H9 (cell line): Measurements from ENCODE around the gene FARP2. TPM values are rescaled to one million over a fixed set of nuclear protein-coding genes. Genes with fewer than 3 reads are reported as not detected.

Experiments used
- DNase-seq: peaks from one replicate; pipeline ENCODE4 v3.0.0-alpha.2; 2017
- H2AFZ ChIP-seq: one replicate; pipeline ENCODE4 v1.6.1; 2013; ENCODE audit warnings: mild to moderate bottlenecking, low read length, control low read depth, moderate library complexity
- H2AK5ac ChIP-seq: 2 replicates; pipeline ENCODE4 v1.6.1; 2013; ENCODE audit warnings: low read length, control low read depth, mixed read lengths; ENCODE audit not compliant: insufficient read length
- H2BK120ac ChIP-seq: one replicate; pipeline ENCODE4 v1.6.1; 2013; ENCODE audit warnings: low read depth, mild to moderate bottlenecking, low read length, control low read depth, inconsistent platforms; ENCODE audit not compliant: poor library complexity, severe bottlenecking
- H2BK12ac ChIP-seq: 2 replicates; pipeline ENCODE4 v1.6.1; 2013; ENCODE audit warnings: low read length, control low read depth, mixed read lengths, low read depth; ENCODE audit not compliant: insufficient read length
- H2BK15ac ChIP-seq: 2 replicates; pipeline ENCODE4 v1.6.1; 2013; ENCODE audit warnings: low read depth, low read length, control low read depth
- H2BK20ac ChIP-seq: one replicate; pipeline ENCODE4 v1.6.1; 2013; ENCODE audit warnings: low read depth, mild to moderate bottlenecking, low read length, control low read depth, inconsistent platforms; ENCODE audit not compliant: poor library complexity, severe bottlenecking
- H2BK5ac ChIP-seq: 2 replicates; pipeline ENCODE4 v1.6.1; 2013; ENCODE audit warnings: low read length, control low read depth, mixed read lengths; ENCODE audit not compliant: insufficient read length
- H3K14ac ChIP-seq: 2 replicates; pipeline ENCODE4 v1.6.1; 2013; ENCODE audit warnings: low read length, control low read depth; ENCODE audit not compliant: insufficient read depth
- H3K18ac ChIP-seq: 2 replicates; pipeline ENCODE4 v1.6.1; 2013; ENCODE audit warnings: low read depth, mild to moderate bottlenecking, mixed read lengths, low read length, control low read depth; ENCODE audit not compliant: insufficient read length
- H3K23ac ChIP-seq: 2 replicates; pipeline ENCODE4 v1.6.1; 2013; ENCODE audit warnings: low read length, control low read depth, mixed read lengths, low read depth; ENCODE audit not compliant: insufficient read length
- H3K23me2 ChIP-seq: 2 replicates; pipeline ENCODE4 v1.6.1; 2013; ENCODE audit warnings: low read depth, mild to moderate bottlenecking, mixed read lengths, low read length, control low read depth; ENCODE audit not compliant: insufficient read length, poor library complexity, severe bottlenecking
- H3K27ac ChIP-seq: 2 replicates; pipeline ENCODE4 v1.5.1; 2013; ENCODE audit warnings: low read length, control low read depth, mixed read lengths, low read depth; ENCODE audit not compliant: insufficient read length
- H3K27me3 ChIP-seq: 2 replicates; pipeline ENCODE4 v1.6.1; 2013; ENCODE audit warnings: low read length, control low read depth, inconsistent platforms; ENCODE audit not compliant: insufficient read depth
- H3K4ac ChIP-seq: 2 replicates; pipeline ENCODE4 v1.6.1; 2013; ENCODE audit warnings: low read depth, mild to moderate bottlenecking, control low read depth, inconsistent platforms, low read length, moderate library complexity
- H3K4me1 ChIP-seq: 2 replicates; pipeline ENCODE4 v1.6.1; 2013; ENCODE audit warnings: low read length, control low read depth, inconsistent platforms; ENCODE audit not compliant: insufficient read depth
- H3K4me2 ChIP-seq: 2 replicates; pipeline ENCODE4 v1.6.1; 2013; ENCODE audit warnings: low read length, control low read depth, mixed read lengths; ENCODE audit not compliant: insufficient read length, insufficient read depth
- H3K56ac ChIP-seq: 2 replicates; pipeline ENCODE4 v1.6.1; 2013; ENCODE audit warnings: low read depth, mild to moderate bottlenecking, mixed read lengths, low read length, control low read depth; ENCODE audit not compliant: insufficient read length
- H3K79me1 ChIP-seq: 2 replicates; pipeline ENCODE4 v1.6.1; 2013; ENCODE audit warnings: low read depth, mild to moderate bottlenecking, moderate library complexity, low read length, control low read depth, inconsistent platforms; ENCODE audit not compliant: insufficient read depth, poor library complexity, severe bottlenecking
- H3K79me2 ChIP-seq: 2 replicates; pipeline ENCODE4 v1.6.1; 2013; ENCODE audit warnings: low read length, control low read depth, inconsistent platforms; ENCODE audit not compliant: insufficient read depth
- H3K9ac ChIP-seq: 2 replicates; pipeline ENCODE4 v1.6.1; 2013; ENCODE audit warnings: low read length, control low read depth, mixed read lengths; ENCODE audit not compliant: insufficient read length; ENCODE audit errors: extremely low read depth
- H3K9me3 ChIP-seq: one replicate; pipeline ENCODE4 v1.6.1; 2013; ENCODE audit warnings: low read depth, low read length, inconsistent platforms; ENCODE audit not compliant: control insufficient read depth
- H3T11ph ChIP-seq: one replicate; pipeline ENCODE4 v1.6.1; 2013; ENCODE audit warnings: mild to moderate bottlenecking, low read length, control low read depth, inconsistent platforms
- H4K20me1 ChIP-seq: one replicate; pipeline ENCODE4 v1.6.1; 2013; ENCODE audit not compliant: control insufficient read depth, insufficient read length, insufficient read depth
- H4K5ac ChIP-seq: 2 replicates; pipeline ENCODE4 v1.6.1; 2013; ENCODE audit warnings: low read depth, mild to moderate bottlenecking, mixed read lengths, low read length, control low read depth; ENCODE audit not compliant: insufficient read length
- H4K8ac ChIP-seq: replicated peaks from 2 replicates; pipeline ENCODE4 v1.6.1; 2013; ENCODE audit warnings: low read length, control low read depth, mixed read lengths, low read depth; ENCODE audit not compliant: insufficient read length
- H4K91ac ChIP-seq: 2 replicates; pipeline ENCODE4 v1.6.1; 2013; ENCODE audit warnings: low read depth, mild to moderate bottlenecking, moderate library complexity, mixed read lengths, low read length, control low read depth; ENCODE audit not compliant: insufficient read length
- H3K27ac Mint-ChIP-seq, 3 experiments: 2 replicates in 2 of 3; 3 replicates in 1 of 3; pipeline ENCODE4 v1.8.0; 2020 to 2021; ENCODE audit warnings: mixed read lengths in 3 of 3, mild to moderate bottlenecking in 1 of 3, moderate library complexity in 1 of 3
- H3K27me3 Mint-ChIP-seq: 2 replicates; pipeline ENCODE4 v1.8.0; 2021; ENCODE audit warnings: low read depth, mild to moderate bottlenecking, moderate library complexity, mixed read lengths
- H3K36me3 Mint-ChIP-seq, 3 experiments: 2 replicates in 2 of 3; 3 replicates in 1 of 3; pipeline ENCODE4 v1.8.0; 2020 to 2021; ENCODE audit warnings: low read depth in 3 of 3, mixed read lengths in 3 of 3; ENCODE audit not compliant: insufficient read depth in 1 of 3
- H3K4me1 Mint-ChIP-seq, 2 experiments: 2 replicates each; pipeline ENCODE4 v1.8.0; 2020; ENCODE audit warnings: mixed read lengths in 2 of 2
- H3K4me3 Mint-ChIP-seq, 2 experiments: 2 replicates in 1 of 2; 3 replicates in 1 of 2; pipeline ENCODE4 v1.8.0; 2020 to 2021; ENCODE audit warnings: mild to moderate bottlenecking in 2 of 2, mixed read lengths in 2 of 2, moderate library complexity in 1 of 2
- H3K9me3 Mint-ChIP-seq, 2 experiments: 2 replicates in 1 of 2; 3 replicates in 1 of 2; pipeline ENCODE4 v1.8.0; 2020; ENCODE audit warnings: mild to moderate bottlenecking in 2 of 2, mixed read lengths in 2 of 2, moderate library complexity in 1 of 2
- WGBS: extraction: QIAGEN DNeasy Blood & Tissue Kit; methylation state at CpG from one replicate; pipeline ENCODE4 v1.1.7; 2013; ENCODE audit warnings: missing lambda C conversion rate, low lambda C conversion rate, mixed read lengths; ENCODE audit not compliant: insufficient read length; ENCODE audit errors: extremely low coverage; 5-methylcytosine and 5-hydroxymethylcytosine counted together
- microRNA-seq: library from miRNA; unstranded; fragments of <30 nt; microRNA quantifications from one replicate; pipeline ENCODE4, GENCODE V29; 2020; ENCODE audit warnings: borderline microRNAs expressed
- total RNA-seq: library from RNA; stranded (reverse); gene quantifications from 2 replicates; pipeline ENCODE4 v1.2.1, GENCODE V29; 2021
- TF ChIP-seq, protein P1 (sequence below): fragments of 200-600 bp; sonication (generic); conservative IDR thresholded peaks from 3 replicates; pipeline ENCODE4 v1.8.0; 2021; ENCODE audit warnings: antibody characterized with exemption, mild to moderate bottlenecking

Gene FARP2
- total RNA-seq, 1 experiment from 2014 or later = 33.9 TPM

DNA sequence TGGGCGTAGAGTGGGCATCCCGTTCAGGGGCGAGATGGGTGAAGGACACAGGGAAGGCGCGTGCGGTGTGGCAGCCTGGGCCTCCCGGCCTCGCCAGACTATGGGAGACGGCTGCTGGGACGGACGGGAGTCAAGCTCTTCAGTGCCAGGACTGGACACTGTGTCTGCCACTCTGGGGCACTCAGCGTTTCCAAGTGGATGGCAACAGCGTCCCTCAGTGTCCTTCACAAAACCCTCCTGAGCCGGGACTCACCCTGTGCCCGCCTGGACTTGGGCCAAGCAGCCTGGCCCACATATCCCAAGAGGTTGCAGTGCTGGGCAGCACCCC, 186.2 kb downstream of the FARP2 start:
- no peak overlapping the region for H2AK5ac ChIP-seq
- Mint-ChIP-seq H3K9me3 (peaks cover 2% of the 10 kb centered on the region in 2 experiments; a peak in 1 of 5 replicates), H3K4me3 (peak overlapping the region; percentile 26 to 58; a peak in 3 of 5 replicates), H3K4me1 (peaks cover 3 to 11% of the 10 kb centered on the region in 2 experiments; a peak in 3 of 4 replicates), H3K27me3 (peaks cover 50% of the 10 kb centered on the region), H3K36me3 (no peaks in the 10 kb centered on the region), H3K27ac (no peak overlapping the region; a peak in 1 of 7 replicates)
- H3K56ac ChIP-seq = no peak overlapping the region
- H2BK15ac ChIP-seq = no peak overlapping the region
- H3K9me3 ChIP-seq = no peaks in the 10 kb centered on the region
- H3K23ac ChIP-seq = no peak overlapping the region
- no peak overlapping the region for H3K9ac ChIP-seq
- no peak overlapping the region for H4K91ac ChIP-seq
- no peaks in the 10 kb centered on the region for H4K20me1 ChIP-seq
- no peak overlapping the region for H2BK120ac ChIP-seq
- no peak overlapping the region for H2AFZ ChIP-seq
- H4K8ac ChIP-seq = no peak overlapping the region
- no peak overlapping the region for H2BK20ac ChIP-seq
- H3K79me2 ChIP-seq = no peaks in the 10 kb centered on the region
- TF ChIP-seq, protein P1, sequence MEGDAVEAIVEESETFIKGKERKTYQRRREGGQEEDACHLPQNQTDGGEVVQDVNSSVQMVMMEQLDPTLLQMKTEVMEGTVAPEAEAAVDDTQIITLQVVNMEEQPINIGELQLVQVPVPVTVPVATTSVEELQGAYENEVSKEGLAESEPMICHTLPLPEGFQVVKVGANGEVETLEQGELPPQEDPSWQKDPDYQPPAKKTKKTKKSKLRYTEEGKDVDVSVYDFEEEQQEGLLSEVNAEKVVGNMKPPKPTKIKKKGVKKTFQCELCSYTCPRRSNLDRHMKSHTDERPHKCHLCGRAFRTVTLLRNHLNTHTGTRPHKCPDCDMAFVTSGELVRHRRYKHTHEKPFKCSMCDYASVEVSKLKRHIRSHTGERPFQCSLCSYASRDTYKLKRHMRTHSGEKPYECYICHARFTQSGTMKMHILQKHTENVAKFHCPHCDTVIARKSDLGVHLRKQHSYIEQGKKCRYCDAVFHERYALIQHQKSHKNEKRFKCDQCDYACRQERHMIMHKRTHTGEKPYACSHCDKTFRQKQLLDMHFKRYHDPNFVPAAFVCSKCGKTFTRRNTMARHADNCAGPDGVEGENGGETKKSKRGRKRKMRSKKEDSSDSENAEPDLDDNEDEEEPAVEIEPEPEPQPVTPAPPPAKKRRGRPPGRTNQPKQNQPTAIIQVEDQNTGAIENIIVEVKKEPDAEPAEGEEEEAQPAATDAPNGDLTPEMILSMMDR = no peak
- H3K4ac ChIP-seq = no peak overlapping the region
- H3K4me2 ChIP-seq = peak overlapping the region; percentile 49
- no peak overlapping the region for H4K5ac ChIP-seq
- H3K23me2 ChIP-seq = peaks cover 11% of the 10 kb centered on the region
- H3K4me1 ChIP-seq = no peaks in the 10 kb centered on the region
- H2BK12ac ChIP-seq = no peak overlapping the region
- no CpG with 5 or more reads among the region's 15 CpGs for WGBS
- H3K27ac ChIP-seq = no peak overlapping the region
- no peak overlapping the region for H3K18ac ChIP-seq
- peaks cover 16% of the 10 kb centered on the region; the same call in 1 of the 2 replicates for H3K27me3 ChIP-seq
- no peak for DNase-seq
- H3T11ph ChIP-seq = no peak overlapping the region
- H3K14ac ChIP-seq = no peak overlapping the region; the same call in 1 of the 2 replicates
- H3K79me1 ChIP-seq = no peaks in the 10 kb centered on the region
- H2BK5ac ChIP-seq = no peak overlapping the region

Small RNA genes lying within 50 kb of the gene (microRNA-seq; reads per million reads assigned to microRNA genes)
- not detected for gene MIR3133

Other genes with a start within 250 kb of the FARP2 start
- 66.1 and 68.0 TPM in 2 replicates for gene PASK, start 206.8 kb upstream of the FARP2 start, total RNA-seq
- gene PPP1R7, start 205.8 kb upstream of the FARP2 start, total RNA-seq = 60.2 and 60.4 TPM in 2 replicates
- gene ANO7, start 167.6 kb upstream of the FARP2 start, total RNA-seq = 3.9 and 5.2 TPM in 2 replicates
- 340 and 364 TPM in 2 replicates for gene HDLBP, start 40.6 kb upstream of the FARP2 start, total RNA-seq
- gene SEPTIN2, start 40.4 kb upstream of the FARP2 start, total RNA-seq = 385 and 399 TPM in 2 replicates
- gene STK25, start 152.3 kb downstream of the FARP2 start, total RNA-seq = 189 TPM in 2 replicates
- 33.9 and 35.6 TPM in 2 replicates for gene BOK, start 202.5 kb downstream of the FARP2 start, total RNA-seq